Osteoblast (primary cell): ENCODE data around the gene DOK7. TPM values are rescaled to one million over a fixed set of nuclear protein-coding genes. Genes with fewer than 3 reads are reported as not detected.

ENCODE experiments used
- DNase-seq: peaks from one replicate; pipeline ENCODE4 v3.0.0; 2011; ENCODE audit warnings: low spot score, mixed read lengths; ENCODE audit not compliant: insufficient read length; ENCODE audit errors: missing footprints
- H2AFZ ChIP-seq: 2 replicates; pipeline ENCODE4 v1.6.0; 2011; ENCODE audit warnings: mild to moderate bottlenecking, low read length
- H3K27ac ChIP-seq: 2 replicates; pipeline ENCODE4 v1.5.1; 2011; ENCODE audit warnings: mild to moderate bottlenecking, low read depth, low read length, moderate library complexity
- H3K27me3 ChIP-seq: 2 replicates; pipeline ENCODE4 v1.6.0; 2012; ENCODE audit warnings: mild to moderate bottlenecking, control low read depth, inconsistent platforms, low read length, moderate library complexity; ENCODE audit not compliant: insufficient read depth
- H3K36me3 ChIP-seq: 2 replicates; pipeline ENCODE4 v1.5.1; 2011; ENCODE audit warnings: mild to moderate bottlenecking, low read length, control low read depth, moderate library complexity; ENCODE audit not compliant: insufficient read depth
- H3K4me1 ChIP-seq: 2 replicates; pipeline ENCODE4 v1.5.1; 2011; ENCODE audit warnings: mild to moderate bottlenecking, low read length, control low read depth, moderate library complexity; ENCODE audit not compliant: insufficient read depth
- H3K4me2 ChIP-seq: 2 replicates; pipeline ENCODE4 v1.6.0; 2011; ENCODE audit warnings: mild to moderate bottlenecking, low read length; ENCODE audit not compliant: insufficient read depth
- H3K4me3 ChIP-seq: fragments of 200-600 bp; sonication (generic); 3 replicates; pipeline ENCODE4 v1.5.1; 2012; ENCODE audit warnings: mild to moderate bottlenecking, low read length, inconsistent platforms; ENCODE audit not compliant: insufficient read depth
- H3K79me2 ChIP-seq: 2 replicates; pipeline ENCODE4 v1.6.0; 2012; ENCODE audit warnings: mild to moderate bottlenecking, low read length, control low read depth, inconsistent platforms; ENCODE audit not compliant: insufficient read depth
- H3K9me3 ChIP-seq: 2 replicates; pipeline ENCODE4 v1.5.1; 2011; ENCODE audit warnings: low read depth, low read length, control low read depth
- H4K20me1 ChIP-seq: 2 replicates; pipeline ENCODE4 v1.6.0; 2012; ENCODE audit warnings: mild to moderate bottlenecking, low read length, control low read depth; ENCODE audit not compliant: insufficient read depth
- CTCF ChIP-seq: IDR thresholded peaks from 2 replicates; pipeline ENCODE4 v1.5.1; 2011; ENCODE audit warnings: mild to moderate bottlenecking, low read depth, low read length, moderate library complexity; ENCODE audit errors: extremely low read depth
- total RNA-seq: library from RNA; depleted of rRNA; stranded (reverse); fragments of >200 nt; gene quantifications from 2 replicates; pipeline ENCODE4 v1.2.3, GENCODE V29; 2012

Gene DOK7
- total RNA-seq, 1 donor = not detected

DNA sequence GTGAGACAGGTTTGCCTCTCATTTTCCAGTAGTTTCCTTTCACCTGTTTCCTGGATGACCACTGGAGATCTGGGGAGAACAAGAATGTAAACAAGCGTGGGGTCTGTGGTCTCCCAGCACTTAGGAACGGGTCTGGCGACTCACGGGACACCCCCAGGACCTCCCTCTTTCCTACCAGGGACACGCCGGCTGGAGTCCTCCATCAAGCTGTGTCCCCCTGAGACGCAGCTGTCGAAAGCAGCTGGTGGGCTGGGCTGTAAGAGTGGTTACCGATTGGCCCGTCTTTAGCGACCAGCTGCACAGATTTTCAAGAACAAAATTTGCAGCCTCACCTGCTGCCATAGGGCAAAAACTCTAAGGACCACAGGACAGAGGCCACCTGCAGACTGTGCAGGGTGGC is 57.2 kb downstream of the DOK7 start:
- Histone ChIP-seq H3K27me3 (no peaks in the 10 kb centered on the region), H3K9me3 (no peaks in the 10 kb centered on the region), H3K36me3 (peaks cover 54% of the 10 kb centered on the region), H2AFZ (no peak overlapping the region), H3K27ac (no peak overlapping the region), H4K20me1 (peaks cover 19% of the 10 kb centered on the region), H3K4me3 (no peak overlapping the region), H3K4me2 (no peak overlapping the region), H3K4me1 (no peaks in the 10 kb centered on the region), H3K79me2 (no peaks in the 10 kb centered on the region)
- TF ChIP-seq CTCF = no peak
- DNase-seq = no peak

- DNase-seq = no peak
- Histone ChIP-seq H4K20me1 (peaks cover 26% of the 10 kb centered on the region), H3K36me3 (peaks cover 52% of the 10 kb centered on the region), H3K4me2 (no peak overlapping the region), H3K4me3 (no peak overlapping the region), H3K79me2 (peaks cover 3% of the 10 kb centered on the region), H3K27ac (no peak overlapping the region), H3K27me3 (no peaks in the 10 kb centered on the region), H3K4me1 (no peaks in the 10 kb centered on the region), H3K9me3 (no peaks in the 10 kb centered on the region), H2AFZ (no peak overlapping the region)
- TF ChIP-seq CTCF = no peak
These were observed 57.9 kb downstream of the DOK7 start for GRCh38 chr4:3520796-3521600.

DNA sequence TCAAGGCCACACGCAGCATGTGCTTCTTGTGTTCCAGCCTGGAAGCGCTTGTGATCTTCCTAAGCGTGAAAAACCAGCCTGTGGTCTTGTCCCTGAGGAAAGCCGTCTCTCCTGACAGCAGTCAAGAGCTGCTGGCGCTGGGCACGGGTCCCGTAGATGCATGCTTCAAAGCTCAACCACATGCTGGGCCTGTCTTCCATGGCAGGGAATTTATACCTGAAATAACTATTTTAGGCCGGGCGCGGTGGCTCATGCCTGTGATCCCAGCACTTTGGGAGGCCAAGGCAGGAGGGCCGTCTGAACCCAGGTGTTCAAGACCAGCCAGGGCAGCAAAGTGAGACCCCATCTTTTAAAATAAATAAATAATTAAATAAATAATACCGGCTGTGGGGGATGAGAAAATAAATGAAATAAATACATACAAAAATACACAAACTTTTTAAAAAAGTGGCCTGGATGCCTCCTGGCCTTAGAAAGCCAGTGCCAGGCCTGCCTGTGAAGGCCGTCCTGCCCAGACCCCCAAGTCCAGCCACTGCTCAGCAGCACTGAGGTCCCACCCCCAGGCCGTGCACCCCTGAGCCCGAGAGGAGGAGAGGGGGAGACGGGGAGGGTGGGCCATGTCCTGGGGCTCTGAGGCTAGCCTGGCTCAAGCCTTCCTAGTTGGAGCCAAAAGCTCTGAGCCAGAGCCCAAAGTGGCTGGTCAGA is 58.7 kb downstream of the DOK7 start:
- no peak for TF ChIP-seq CTCF
- H3K27me3 ChIP-seq = no peaks in the 10 kb centered on the region
- H3K9me3 ChIP-seq = no peaks in the 10 kb centered on the region
- H3K36me3 ChIP-seq = peaks cover 44% of the 10 kb centered on the region
- H3K4me3 ChIP-seq = no peak overlapping the region
- peaks cover 27% of the 10 kb centered on the region for H4K20me1 ChIP-seq
- no peaks in the 10 kb centered on the region for H3K4me1 ChIP-seq
- no peak overlapping the region for H2AFZ ChIP-seq
- no peak overlapping the region for H3K27ac ChIP-seq
- DNase-seq = peak; percentile 87
- H3K4me2 ChIP-seq = no peak overlapping the region
- peaks cover 8% of the 10 kb centered on the region for H3K79me2 ChIP-seq

DNA sequence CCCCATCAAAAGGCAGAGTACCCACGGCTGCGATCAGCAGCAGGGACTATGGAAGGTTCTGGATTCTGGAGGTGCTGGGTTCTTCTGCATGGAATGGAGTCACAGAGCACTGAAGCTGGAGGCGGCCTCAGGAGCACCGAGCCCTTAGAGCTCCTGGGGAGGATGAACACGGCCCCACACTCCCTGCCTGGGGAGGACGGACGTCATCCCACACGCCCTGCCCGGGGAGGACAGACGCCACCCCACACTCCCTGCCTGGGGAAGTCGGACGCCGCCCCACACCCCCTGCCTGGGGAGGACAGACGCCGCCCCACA is 59.2 kb downstream of the DOK7 start:
- Histone ChIP-seq H4K20me1 (peaks cover 27% of the 10 kb centered on the region), H3K4me2 (no peak overlapping the region), H3K27ac (no peak overlapping the region), H3K79me2 (peaks cover 13% of the 10 kb centered on the region), H3K9me3 (no peaks in the 10 kb centered on the region), H3K4me3 (no peak overlapping the region), H3K4me1 (no peaks in the 10 kb centered on the region), H3K27me3 (no peaks in the 10 kb centered on the region), H3K36me3 (peaks cover 39% of the 10 kb centered on the region), H2AFZ (no peak overlapping the region)
- DNase-seq = no peak
- no peak for TF ChIP-seq CTCF
